PC-9 (cell line): ENCODE data around the gene CIAO3.

ENCODE experiments used
- EZH2 ChIP-seq: fragments of 200-600 bp; sonication (generic); IDR thresholded peaks from 2 replicates; pipeline ENCODE4 v1.8.0; 2017; ENCODE audit warnings: antibody characterized with exemption, low read depth
- TF ChIP-seq, protein P1 (sequence below): fragments of 200-600 bp; sonication (generic); conservative IDR thresholded peaks from 2 replicates; pipeline ENCODE4 v1.6.1; 2017; ENCODE audit warnings: mixed run types, antibody characterized with exemption, mild to moderate bottlenecking, moderate library complexity

DNA sequence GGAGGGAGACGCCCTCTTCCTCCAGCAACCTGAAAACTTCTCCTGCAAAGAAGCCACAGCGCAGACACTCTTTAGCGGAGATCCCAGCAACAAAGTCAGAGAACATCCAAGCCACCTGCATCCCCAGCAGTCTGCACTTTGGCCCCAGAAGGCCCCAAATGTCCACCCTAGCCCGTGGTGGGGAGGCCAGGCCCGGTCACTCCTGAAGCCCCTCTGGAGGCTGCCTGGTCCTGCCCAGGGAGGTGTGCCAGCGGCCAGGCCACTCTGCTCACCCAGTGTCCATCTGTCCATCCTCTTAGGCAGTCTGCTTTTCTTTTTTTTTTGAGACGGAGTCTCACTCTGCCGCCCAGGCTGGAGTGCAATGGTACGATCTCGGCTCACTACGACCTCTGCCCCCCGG lies 8.5 kb downstream of the CIAO3 start:
- TF ChIP-seq, protein P1, sequence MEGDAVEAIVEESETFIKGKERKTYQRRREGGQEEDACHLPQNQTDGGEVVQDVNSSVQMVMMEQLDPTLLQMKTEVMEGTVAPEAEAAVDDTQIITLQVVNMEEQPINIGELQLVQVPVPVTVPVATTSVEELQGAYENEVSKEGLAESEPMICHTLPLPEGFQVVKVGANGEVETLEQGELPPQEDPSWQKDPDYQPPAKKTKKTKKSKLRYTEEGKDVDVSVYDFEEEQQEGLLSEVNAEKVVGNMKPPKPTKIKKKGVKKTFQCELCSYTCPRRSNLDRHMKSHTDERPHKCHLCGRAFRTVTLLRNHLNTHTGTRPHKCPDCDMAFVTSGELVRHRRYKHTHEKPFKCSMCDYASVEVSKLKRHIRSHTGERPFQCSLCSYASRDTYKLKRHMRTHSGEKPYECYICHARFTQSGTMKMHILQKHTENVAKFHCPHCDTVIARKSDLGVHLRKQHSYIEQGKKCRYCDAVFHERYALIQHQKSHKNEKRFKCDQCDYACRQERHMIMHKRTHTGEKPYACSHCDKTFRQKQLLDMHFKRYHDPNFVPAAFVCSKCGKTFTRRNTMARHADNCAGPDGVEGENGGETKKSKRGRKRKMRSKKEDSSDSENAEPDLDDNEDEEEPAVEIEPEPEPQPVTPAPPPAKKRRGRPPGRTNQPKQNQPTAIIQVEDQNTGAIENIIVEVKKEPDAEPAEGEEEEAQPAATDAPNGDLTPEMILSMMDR = no peak
- no peak for TF ChIP-seq EZH2
